ENCODE measurements around the gene IKBKE. TPM values are rescaled to one million over a fixed set of nuclear protein-coding genes. Genes with fewer than 3 reads are reported as not detected.

IKBKE gene
- polyA plus RNA-seq, 1 donor (not counting 4 experiments of a cell fraction or from before 2014, with no cell fraction given) = 8.9 TPM

DNA sequence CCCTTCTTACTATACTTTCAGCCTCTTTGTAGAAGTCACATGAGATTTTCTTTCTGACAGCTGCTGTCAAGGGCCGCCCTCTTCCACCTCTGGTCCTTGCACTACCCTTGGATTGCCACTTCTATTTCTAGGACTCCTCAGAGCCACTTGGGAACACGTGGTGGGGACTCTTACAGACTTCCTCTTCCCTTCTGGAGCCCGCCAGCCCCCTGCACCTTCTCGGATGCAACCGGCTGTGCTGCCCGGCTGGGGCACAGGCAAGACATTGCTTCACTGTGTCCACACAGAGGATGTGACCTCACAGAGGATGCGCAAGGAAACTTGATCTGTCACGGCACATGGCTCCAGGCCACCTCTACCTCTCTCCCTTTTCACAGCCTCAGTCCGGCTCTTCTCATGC lies 2.4 kb upstream of the IKBKE start:
- H3K9ac ChIP-seq (ENCODE audit: control insufficient read depth, extremely low read depth, insufficient read depth, low read length) = no peak overlapping the region
- DNase-seq (ENCODE audit: low read depth, low spot score) (no peak), FAIRE-seq (no peak)
- H3K9me1 ChIP-seq (ENCODE audit: control insufficient read depth, extremely low read depth, insufficient read depth, low read length) = no peaks in the 10 kb centered on the region
- peaks cover 37% of the 10 kb centered on the region for H3K4me1 ChIP-seq (ENCODE audit: control insufficient read depth, extremely low read depth, insufficient read depth, low read length)
- H2AFZ ChIP-seq (ENCODE audit: control insufficient read depth, low read length) = no peak overlapping the region
- no peaks in the 10 kb centered on the region for H4K20me1 ChIP-seq (ENCODE audit: control insufficient read depth, extremely low read depth, insufficient read depth, low read length)
- H3K9me3 ChIP-seq (ENCODE audit: control insufficient read depth, low read depth, low read length) = no peaks in the 10 kb centered on the region
- H3K79me2 ChIP-seq (ENCODE audit: control insufficient read depth, insufficient read depth, low read length) = no peaks in the 10 kb centered on the region
- dilution Hi-C loops (cut with MboI; ENCODE audit: extremely low pct_ligation_motif_present, low sequenced_read_pairs) = no loop called here
- no peaks in the 10 kb centered on the region for H3K27me3 ChIP-seq (ENCODE audit: control insufficient read depth, extremely low read depth, insufficient read depth, low read length)
- TF ChIP-seq EZH2 (IDR thresholded peaks at IDR 0.05; ENCODE audit: low read length) = no peak
- TF ChIP-seq, protein P1, sequence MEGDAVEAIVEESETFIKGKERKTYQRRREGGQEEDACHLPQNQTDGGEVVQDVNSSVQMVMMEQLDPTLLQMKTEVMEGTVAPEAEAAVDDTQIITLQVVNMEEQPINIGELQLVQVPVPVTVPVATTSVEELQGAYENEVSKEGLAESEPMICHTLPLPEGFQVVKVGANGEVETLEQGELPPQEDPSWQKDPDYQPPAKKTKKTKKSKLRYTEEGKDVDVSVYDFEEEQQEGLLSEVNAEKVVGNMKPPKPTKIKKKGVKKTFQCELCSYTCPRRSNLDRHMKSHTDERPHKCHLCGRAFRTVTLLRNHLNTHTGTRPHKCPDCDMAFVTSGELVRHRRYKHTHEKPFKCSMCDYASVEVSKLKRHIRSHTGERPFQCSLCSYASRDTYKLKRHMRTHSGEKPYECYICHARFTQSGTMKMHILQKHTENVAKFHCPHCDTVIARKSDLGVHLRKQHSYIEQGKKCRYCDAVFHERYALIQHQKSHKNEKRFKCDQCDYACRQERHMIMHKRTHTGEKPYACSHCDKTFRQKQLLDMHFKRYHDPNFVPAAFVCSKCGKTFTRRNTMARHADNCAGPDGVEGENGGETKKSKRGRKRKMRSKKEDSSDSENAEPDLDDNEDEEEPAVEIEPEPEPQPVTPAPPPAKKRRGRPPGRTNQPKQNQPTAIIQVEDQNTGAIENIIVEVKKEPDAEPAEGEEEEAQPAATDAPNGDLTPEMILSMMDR (optimal IDR thresholded peaks at IDR 0.05 in 1 of 3, IDR thresholded peaks at IDR 0.05 in 1 of 3, conservative IDR thresholded peaks at IDR 0.05 in 1 of 3; ENCODE audit: extremely low read depth in 1 of 3, insufficient read depth in 2 of 3, low read length in 3 of 3) = no peak
- no peak overlapping the region for H3K27ac ChIP-seq (ENCODE audit: control insufficient read depth, insufficient read depth, low read length)
- H3K4me2 ChIP-seq (ENCODE audit: control insufficient read depth, extremely low read depth, insufficient read depth, low read depth, low read length) = no peak overlapping the region
- peaks cover 0 to 1% of the 10 kb centered on the region in 2 experiments for H3K36me3 ChIP-seq (ENCODE audit: control insufficient read depth in 2 of 2, extremely low read depth in 1 of 2, insufficient read depth in 2 of 2, low read length in 2 of 2)
- H3K4me3 ChIP-seq (ENCODE audit: control insufficient read depth in 2 of 3, extremely low read depth in 1 of 3, insufficient read depth in 2 of 3, low read depth in 1 of 3, low read length in 3 of 3) = no peak overlapping the region

DNA sequence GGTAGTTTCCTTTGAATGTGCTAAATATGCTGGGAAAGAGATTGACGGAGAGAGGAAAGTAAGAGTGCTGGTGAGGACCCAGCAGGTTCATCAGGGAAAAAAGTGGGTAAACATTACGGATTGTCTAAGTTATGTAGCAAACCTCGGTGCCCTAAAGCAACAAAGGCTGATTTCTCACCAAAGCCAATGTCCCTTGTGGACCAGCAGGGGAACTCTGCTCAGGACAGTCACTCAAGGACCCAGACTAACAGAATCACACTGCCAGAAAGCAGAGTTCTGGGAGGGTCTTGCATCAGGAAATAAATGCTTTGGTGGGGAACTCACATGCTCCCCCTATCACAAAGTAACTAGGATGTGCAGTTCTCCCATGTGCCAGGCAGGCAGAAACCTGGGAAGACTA lies 1.7 kb upstream of the IKBKE start:
- no peak for TF ChIP-seq EZH2 (IDR thresholded peaks at IDR 0.05; ENCODE audit: low read length)
- TF ChIP-seq, protein P1 (optimal IDR thresholded peaks at IDR 0.05 in 1 of 3, IDR thresholded peaks at IDR 0.05 in 1 of 3, conservative IDR thresholded peaks at IDR 0.05 in 1 of 3; ENCODE audit: extremely low read depth in 1 of 3, insufficient read depth in 2 of 3, low read length in 3 of 3) = no peak
- Histone ChIP-seq H3K9ac (ENCODE audit: control insufficient read depth, extremely low read depth, insufficient read depth, low read length) (no peak overlapping the region), H3K4me2 (ENCODE audit: control insufficient read depth, extremely low read depth, insufficient read depth, low read depth, low read length) (no peak overlapping the region), H4K20me1 (ENCODE audit: control insufficient read depth, extremely low read depth, insufficient read depth, low read length) (no peaks in the 10 kb centered on the region), H3K9me3 (ENCODE audit: control insufficient read depth, low read depth, low read length) (no peaks in the 10 kb centered on the region), H3K27me3 (ENCODE audit: control insufficient read depth, extremely low read depth, insufficient read depth, low read length) (no peaks in the 10 kb centered on the region), H3K79me2 (ENCODE audit: control insufficient read depth, insufficient read depth, low read length) (no peaks in the 10 kb centered on the region), H3K9me1 (ENCODE audit: control insufficient read depth, extremely low read depth, insufficient read depth, low read length) (no peaks in the 10 kb centered on the region), H3K4me3 (ENCODE audit: control insufficient read depth in 2 of 3, extremely low read depth in 1 of 3, insufficient read depth in 2 of 3, low read depth in 1 of 3, low read length in 3 of 3) (no peak overlapping the region), H3K27ac (ENCODE audit: control insufficient read depth, insufficient read depth, low read length) (no peak overlapping the region), H2AFZ (ENCODE audit: control insufficient read depth, low read length) (no peak overlapping the region), H3K4me1 (ENCODE audit: control insufficient read depth, extremely low read depth, insufficient read depth, low read length) (peaks cover 31% of the 10 kb centered on the region), H3K36me3 (ENCODE audit: control insufficient read depth in 2 of 2, extremely low read depth in 1 of 2, insufficient read depth in 2 of 2, low read length in 2 of 2) (peaks cover 1 to 3% of the 10 kb centered on the region in 2 experiments)
- no peak for FAIRE-seq
- DNase-seq (ENCODE audit: low read depth, low spot score) = no peak
- dilution Hi-C loops (cut with MboI; ENCODE audit: extremely low pct_ligation_motif_present, low sequenced_read_pairs) = no loop called here

Measured in keratinocyte (primary cell).